Right lobe of liver (tissue), 6 donors: ENCODE results near the gene SORL1. TPM values are rescaled to one million over a fixed set of nuclear protein-coding genes. Genes with fewer than 3 reads are reported as not detected.
"Not testable (repeated sequence)": the region's sequence is repeated elsewhere in the genome, so short reads cannot be mapped to it uniquely, and the experiment has no call there.

Experiments used
- ATAC-seq, 4 donors: fragments of 200-7000 bp; cut with Tn5 transposase; one replicate each; pipeline ENCODE4 v1.9.1; 2020; ENCODE audit warnings: mild to moderate bottlenecking in 4 of 4, moderate library complexity in 4 of 4
- DNase-seq, 3 donors: peaks; one replicate each; pipeline ENCODE4 v3.0.0-alpha.2; 2020
- H3K27ac ChIP-seq, 3 donors: fragments of 200-600 bp; one replicate each; pipeline ENCODE4 v1.8.0; 2022
- H3K27me3 ChIP-seq, 2 donors: fragments of 200-600 bp; one replicate each; pipeline ENCODE4 v1.8.0; 2022
- H3K36me3 ChIP-seq, 4 donors: fragments of 200-600 bp; sonication (generic) in 1 of 4; one replicate each; pipeline versions ENCODE4 v1.5.1 to v1.8.0; 2017 to 2022; ENCODE audit warnings: control low read depth in 1 of 4
- H3K4me1 ChIP-seq, 4 donors: fragments of 200-600 bp; sonication (generic) in 1 of 4; one replicate each; pipeline versions ENCODE4 v1.5.1 to v1.8.0; 2017 to 2022; ENCODE audit warnings: control low read depth in 1 of 4
- H3K4me3 ChIP-seq, 3 donors: fragments of 200-600 bp; one replicate each; pipeline ENCODE4 v1.8.0; 2022
- H3K9me3 ChIP-seq, 4 donors: fragments of 200-600 bp; sonication (generic) in 1 of 4; one replicate each; pipeline versions ENCODE4 v1.5.1 to v1.8.0; 2017 to 2022; ENCODE audit warnings: control low read depth in 1 of 4
- CTCF ChIP-seq, 4 donors: fragments of 200-600 bp in 3 of 4; fragments of 450-650 bp in 1 of 4; IDR thresholded peaks; one replicate each; pipeline versions ENCODE4 v1.5.1 to v1.8.0; 2016 to 2022; ENCODE audit warnings: antibody characterized with exemption in 4 of 4, mild to moderate bottlenecking in 2 of 4
- POLR2A ChIP-seq: fragments of 450-650 bp; IDR thresholded peaks from one replicate; pipeline ENCODE4 v1.6.1; 2017; ENCODE audit warnings: antibody characterized with exemption, mild to moderate bottlenecking
- WGBS: methylation state at CpG from one replicate; pipeline ENCODE4 v1.1.6; 2018; ENCODE audit warnings: low coverage, low lambda C conversion rate; ENCODE audit not compliant: insufficient coverage; ENCODE audit errors: missing lambda C conversion rate; 5-methylcytosine and 5-hydroxymethylcytosine counted together
- intact Hi-C, 2 donors: fragments of 100-400 bp; cut with DNase I; formaldehyde crosslinking; loops; one replicate each; pipeline versions ENCODE4 v1.11.2 to v1.14.1; 2022
- total RNA-seq, 6 experiments: library from RNA; depleted of rRNA in 2 of 6; stranded (reverse); fragments of >200 nt in 2 of 6; fragmentation: NEBNext Ultra II Directional in 3 of 6; extraction: Animal tissue kit (Norgen Biotek cat#: 25700) in 3 of 6; gene quantifications; one replicate each; pipeline versions ENCODE4 v1.1.0 to v1.2.4, GENCODE V29; 2016 to 2023
- donor health status: DM: no; HTN: yes; CAD: no.
- donor health status: DM: no; HTN: no; CAD: no.
- donor health status: DM: no; HTN: no; CAD: no.
- donor health status: DM: no; HTN: yes; CAD: no.
- donor health status: DM: no; HTN: yes; CAD: no.

SORL1 gene
- total RNA-seq, 6 experiments from 2014 or later, result 45.2 to 137 (median 73.8) TPM

DNA sequence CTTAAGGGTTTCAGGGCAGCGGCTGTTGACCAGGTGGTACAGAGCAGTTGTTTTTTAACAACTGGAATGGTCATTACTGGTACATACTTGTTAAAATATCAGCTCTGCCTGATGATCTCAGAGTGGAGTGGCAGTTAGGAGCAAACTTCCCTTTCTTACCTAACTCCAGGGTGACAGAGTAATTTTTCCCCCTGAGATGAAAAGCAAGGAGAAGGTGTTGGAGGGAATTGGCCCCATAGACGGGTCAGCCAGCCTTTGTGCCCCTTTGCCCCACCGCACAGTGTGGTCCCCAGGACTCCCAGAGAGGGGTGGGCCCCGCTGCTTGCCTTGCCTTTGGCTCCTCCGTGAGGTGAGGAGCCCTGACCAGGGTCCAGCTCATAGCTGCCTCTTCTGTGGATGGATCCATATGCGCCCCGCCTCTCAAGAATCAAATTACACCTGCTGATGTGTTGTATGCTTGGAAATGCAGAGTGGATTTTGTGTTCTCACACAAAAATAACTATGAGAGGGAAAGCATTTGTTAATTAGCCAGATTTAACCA, 27.7 kb downstream of the SORL1 start:
- TF ChIP-seq CTCF (IDR thresholded peaks at IDR 0.05) (no peak), POLR2A (no peak)
- peaks cover 0 to 20% (median 3%) of the 10 kb centered on the region in 4 donors for H3K4me1 ChIP-seq
- DNase-seq (no peak), ATAC-seq (no peak)
- no peak overlapping the region for H3K4me3 ChIP-seq
- no peaks in the 10 kb centered on the region for H3K27me3 ChIP-seq
- intact Hi-C loops, result loop anchor here in 1 of 2 donors (10.0 kb wide), 1 partner anchor 115 kb away; no protein-coding TSS in a partner anchor
- 83% methylated on average over 1 of the region's 7 CpGs for WGBS
- no peak overlapping the region for H3K27ac ChIP-seq
- H3K36me3 ChIP-seq, result peaks cover 0 to 10% (median 0%) of the 10 kb centered on the region in 4 donors
- no peaks in the 10 kb centered on the region for H3K9me3 ChIP-seq

DNA sequence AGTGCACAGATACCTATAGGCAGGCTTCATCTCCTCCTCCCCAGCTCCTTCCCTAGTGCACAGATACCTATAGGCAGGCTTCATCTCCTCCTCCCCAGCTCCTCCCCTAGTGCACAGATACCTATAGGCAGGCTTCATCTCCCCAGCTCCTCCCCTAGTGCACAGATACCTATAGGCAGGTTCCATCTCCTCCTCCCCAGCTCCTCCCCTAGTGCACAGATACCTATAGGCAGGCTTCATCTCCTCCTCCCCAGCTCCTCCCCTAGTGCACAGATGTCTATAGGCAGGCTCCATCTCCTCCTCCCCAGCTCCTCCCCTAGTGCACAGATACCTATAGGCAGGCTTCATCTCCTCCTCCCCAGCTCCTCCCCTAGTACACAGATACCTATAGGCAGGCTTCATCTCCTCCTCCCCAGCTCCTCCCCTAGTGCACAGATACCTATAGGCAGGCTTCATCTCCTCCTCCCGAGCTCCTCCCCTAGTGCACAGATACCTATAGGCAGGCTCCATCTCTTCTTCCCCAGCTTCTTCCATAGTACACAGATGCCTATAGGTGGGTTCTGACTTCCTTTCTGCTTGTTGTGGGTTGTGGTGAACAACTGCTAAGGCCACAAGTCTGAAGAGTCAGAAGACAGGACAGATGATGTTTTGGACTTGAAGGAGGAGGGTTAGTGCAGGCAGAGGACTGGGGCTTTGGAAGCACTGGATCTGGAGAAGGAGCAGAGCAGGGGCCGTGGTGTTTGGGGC, 29.5 kb downstream of the SORL1 start:
- H3K36me3 ChIP-seq, result peaks cover 0 to 26% (median 0%) of the 10 kb centered on the region in 4 donors
- not testable (repeated sequence) for H3K27ac ChIP-seq, H3K4me3 ChIP-seq, H3K27me3 ChIP-seq, DNase-seq, H3K9me3 ChIP-seq, H3K4me1 ChIP-seq
- intact Hi-C loops, result loop anchor here in 1 of 2 donors (10.0 kb wide), 1 partner anchor 113 kb away; no protein-coding TSS in a partner anchor
- WGBS, result 69% methylated on average over 2 of the region's 2 CpGs
- ATAC-seq, result peak in 1 of 4 donors; percentile 5

- ATAC-seq (peak; percentile 41 to 53 (median 46)), DNase-seq (no peak)
- no peak overlapping the region for H3K4me3 ChIP-seq
- TF ChIP-seq CTCF (IDR thresholded peaks at IDR 0.05) (no peak), POLR2A (no peak)
- no peaks in the 10 kb centered on the region for H3K9me3 ChIP-seq
- peaks cover 0 to 6% (median 3%) of the 10 kb centered on the region in 4 donors for H3K4me1 ChIP-seq
- 54% methylated on average over 9 of the region's 9 CpGs for WGBS
- peaks cover 0 to 34% (median 0%) of the 10 kb centered on the region in 4 donors for H3K36me3 ChIP-seq
- no peak overlapping the region for H3K27ac ChIP-seq
- H3K27me3 ChIP-seq, result no peaks in the 10 kb centered on the region
- intact Hi-C loops, result loop anchor here in 1 of 2 donors (10.0 kb wide), 1 partner anchor 112 kb away; no protein-coding TSS in a partner anchor
Measured at GRCh38 chr11:121482231-121483129, 30.4 kb downstream of the SORL1 start.

DNA sequence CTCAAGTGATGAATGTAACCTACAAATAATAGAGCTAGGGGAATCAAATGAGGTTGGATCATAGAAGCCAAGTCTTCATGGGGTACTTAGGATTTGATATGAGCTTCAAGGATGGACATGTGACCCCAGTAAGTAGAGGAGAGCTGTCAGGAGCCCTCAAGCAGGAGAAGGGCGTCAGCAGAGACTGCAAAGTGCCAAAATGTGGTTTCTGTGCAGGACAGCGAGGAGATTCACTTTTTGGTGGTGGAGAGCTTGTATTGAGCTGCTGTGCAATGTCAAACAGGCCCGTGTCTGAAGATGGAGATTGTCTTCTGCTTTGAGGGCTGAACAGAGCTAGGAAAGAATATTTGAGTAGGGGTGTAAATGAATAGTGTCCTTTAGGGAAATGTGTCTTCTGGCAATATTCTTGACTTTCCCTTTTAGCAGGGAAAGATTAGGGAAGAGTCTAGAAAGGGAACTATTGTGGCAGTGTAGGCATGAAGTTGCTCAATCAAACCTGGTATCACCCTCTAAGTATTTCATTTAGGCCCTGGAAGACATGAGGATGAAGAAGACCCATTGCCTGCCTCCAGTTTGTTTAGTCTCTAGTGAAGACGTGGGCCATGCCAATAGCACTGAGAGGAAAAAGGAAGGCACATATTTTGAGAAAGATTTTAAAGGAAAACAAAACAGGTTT, 31.8 kb downstream of the SORL1 start:
- DNase-seq (no peak), ATAC-seq (peak in 1 of 4 donors; percentile 11)
- no peaks in the 10 kb centered on the region for H3K9me3 ChIP-seq
- no peak overlapping the region for H3K4me3 ChIP-seq
- H3K36me3 ChIP-seq, result peaks cover 0 to 42% (median 0%) of the 10 kb centered on the region in 4 donors
- intact Hi-C loops, result loop anchor here in 1 of 2 donors (10.0 kb wide), 1 partner anchor 111 kb away; no protein-coding TSS in a partner anchor
- no peaks in the 10 kb centered on the region for H3K27me3 ChIP-seq
- TF ChIP-seq CTCF (IDR thresholded peaks at IDR 0.05) (no peak), POLR2A (no peak)
- no peak overlapping the region for H3K27ac ChIP-seq
- peaks cover 0 to 6% (median 1%) of the 10 kb centered on the region in 4 donors for H3K4me1 ChIP-seq
- WGBS, result 73% methylated on average over 4 of the region's 4 CpGs
